GM15510 (cell line): Measurements from ENCODE around the gene TMC1.

Experiments
- POLR2A ChIP-seq: IDR thresholded peaks from 3 replicates; pipeline ENCODE4 v1.6.1; 2011; ENCODE audit warnings: borderline replicate concordance; ENCODE audit not compliant: insufficient read length; ENCODE audit errors: extremely low read depth

The TMC1 gene

GRCh38 chr9:72726947-72727346 lies 205.5 kb downstream of the TMC1 start:
- TF ChIP-seq POLR2A = no peak

DNA sequence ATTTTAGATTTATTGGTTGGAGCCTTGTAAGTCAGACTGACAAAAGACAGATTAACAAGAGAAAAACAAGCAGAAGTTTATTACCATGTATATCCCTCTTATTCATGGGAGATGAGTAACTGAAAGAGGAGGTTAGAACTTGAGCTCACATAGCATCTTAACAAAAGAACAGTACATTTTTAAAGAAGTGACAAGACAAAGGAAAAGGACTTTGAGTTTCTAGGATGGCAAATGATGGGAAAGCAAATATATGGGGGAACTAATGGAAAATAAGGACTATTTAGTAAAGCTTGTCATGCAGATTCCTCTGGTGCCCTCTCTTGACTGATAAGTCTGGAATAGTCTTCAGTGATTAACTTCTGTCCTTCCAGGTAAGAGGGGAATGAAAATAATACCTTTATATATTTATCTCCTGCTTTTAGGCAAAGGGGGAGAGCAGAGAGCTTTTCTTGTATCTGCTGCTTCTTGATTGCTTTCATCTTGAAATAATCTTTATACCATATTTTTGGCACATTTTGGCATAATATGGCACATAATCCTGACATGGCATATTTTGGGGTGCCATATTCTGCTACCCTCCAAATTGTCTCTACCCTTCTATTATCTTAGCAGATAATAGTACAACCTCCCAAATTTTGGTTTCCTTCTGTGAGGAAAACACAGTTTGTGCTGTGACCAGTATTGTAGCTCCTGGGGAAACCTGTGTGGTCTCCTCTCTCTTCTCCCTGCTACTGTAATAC lies 206.8 kb downstream of the TMC1 start:
- TF ChIP-seq POLR2A = no peak

- no peak for TF ChIP-seq POLR2A
Measured at GRCh38 chr9:72733895-72734294, 212.5 kb downstream of the TMC1 start.

DNA sequence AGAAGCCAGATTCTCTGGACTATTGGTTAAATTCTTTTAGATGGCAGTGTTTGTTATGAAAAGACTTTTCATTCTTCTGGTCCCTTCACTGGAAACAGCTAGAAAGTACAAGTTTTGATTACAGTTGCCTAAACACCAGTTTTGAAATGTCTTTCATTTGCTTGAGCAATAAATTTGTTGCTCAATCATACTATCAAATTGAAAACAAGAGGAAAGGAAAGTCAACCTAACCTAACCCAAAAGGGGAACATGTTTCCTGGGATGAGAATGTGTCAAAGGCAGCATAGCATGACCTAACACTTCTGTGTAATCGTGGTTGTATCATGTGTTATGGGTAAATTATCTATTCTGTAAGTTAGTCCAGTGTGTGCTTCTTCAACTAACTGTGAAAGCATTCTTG lies 213.2 kb downstream of the TMC1 start:
- no peak for TF ChIP-seq POLR2A

GRCh38 chr9:72743836-72744235 lies 222.4 kb downstream of the TMC1 start:
- no peak for TF ChIP-seq POLR2A

DNA sequence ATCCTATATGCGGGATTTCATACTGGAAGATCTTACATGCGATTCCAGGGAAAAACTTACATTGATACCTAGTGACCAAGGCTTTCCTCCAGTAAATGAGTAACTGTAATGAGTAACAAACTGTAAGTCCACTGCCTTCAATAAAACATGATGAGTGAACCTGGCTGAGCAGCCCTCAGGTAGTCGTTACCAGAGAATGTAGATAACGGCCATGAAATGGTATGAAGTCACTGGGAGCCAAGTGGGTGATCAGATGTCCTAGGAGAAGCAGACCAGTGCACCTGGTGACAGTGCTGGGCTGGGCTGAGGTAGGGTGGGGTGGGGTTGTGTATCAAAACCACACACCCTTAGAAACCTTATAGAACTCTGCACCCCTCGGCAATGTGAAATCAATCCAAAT lies 227.9 kb downstream of the TMC1 start:
- no peak for TF ChIP-seq POLR2A

DNA sequence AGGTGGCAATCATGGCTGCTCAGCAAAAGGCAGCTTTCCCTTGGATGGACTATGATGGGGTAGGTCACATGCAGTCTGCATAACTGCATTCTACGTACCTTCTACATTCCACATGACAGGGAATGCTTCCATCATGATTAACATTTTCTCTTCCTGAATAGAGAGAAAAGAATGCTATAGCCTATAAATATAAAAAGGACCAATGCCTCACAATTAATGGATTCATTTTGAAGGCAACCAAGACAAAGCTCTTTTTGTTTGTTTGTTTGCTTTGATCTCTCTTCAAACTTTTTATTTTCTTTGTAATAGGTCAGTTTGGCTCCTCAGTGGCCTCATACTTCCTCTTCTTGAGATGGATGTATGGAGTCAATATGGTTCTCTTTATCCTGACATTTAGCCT lies 230.1 kb downstream of the TMC1 start:
- TF ChIP-seq POLR2A = no peak

DNA sequence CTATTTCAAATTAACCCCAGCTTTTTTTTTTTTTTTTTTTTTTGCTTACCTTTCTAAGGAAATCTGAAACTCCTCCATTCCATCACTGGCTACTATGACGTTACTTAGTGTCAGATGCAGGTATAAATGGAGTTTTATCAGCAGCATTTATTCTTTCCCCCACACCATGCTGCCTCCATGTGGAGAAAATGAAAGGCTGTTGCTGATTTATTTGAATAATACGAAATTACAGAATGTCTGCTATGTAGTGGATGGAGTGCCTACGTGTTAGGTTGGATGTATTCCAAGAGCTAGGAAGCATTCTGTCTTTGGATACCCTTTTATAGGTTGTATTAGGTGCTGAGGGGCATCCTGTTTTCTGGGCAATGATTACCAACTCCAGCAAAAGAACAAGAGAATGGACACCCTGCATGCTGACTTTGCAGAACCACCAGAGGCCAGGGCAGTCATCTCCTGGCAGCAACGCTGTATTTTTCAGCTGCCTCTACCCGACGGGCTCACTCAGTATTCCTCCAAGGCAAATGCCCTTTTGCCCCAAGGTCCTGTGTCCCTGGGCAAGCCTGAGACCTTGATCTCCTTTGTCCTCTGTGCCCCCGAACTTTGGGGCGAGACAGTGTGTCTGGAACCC lies 232.0 kb downstream of the TMC1 start:
- no peak for TF ChIP-seq POLR2A

DNA sequence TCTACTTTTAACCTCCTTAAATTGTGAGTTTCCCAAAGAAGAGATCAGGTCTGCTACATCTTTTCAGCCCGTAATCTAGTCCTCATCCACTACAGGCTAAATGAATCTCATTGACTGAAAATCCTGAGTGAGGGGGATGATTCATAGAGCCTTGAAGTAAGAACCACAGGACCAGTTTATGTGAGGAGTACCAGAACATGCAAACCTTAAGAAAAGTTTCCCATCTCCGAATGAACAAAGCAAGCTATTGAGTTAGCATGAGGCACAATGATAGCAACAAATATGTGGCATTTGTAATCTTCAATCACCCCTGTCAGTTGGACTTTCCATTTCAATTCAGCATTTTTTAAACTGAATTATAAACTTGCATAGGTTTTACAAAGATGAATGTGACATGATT lies 234.4 kb downstream of the TMC1 start:
- TF ChIP-seq POLR2A = no peak

- no peak for TF ChIP-seq POLR2A
Measured at GRCh38 chr9:72758944-72759343, 237.5 kb downstream of the TMC1 start.

- TF ChIP-seq POLR2A = no peak
Measured at GRCh38 chr9:72763022-72763421, 241.6 kb downstream of the TMC1 start.

DNA sequence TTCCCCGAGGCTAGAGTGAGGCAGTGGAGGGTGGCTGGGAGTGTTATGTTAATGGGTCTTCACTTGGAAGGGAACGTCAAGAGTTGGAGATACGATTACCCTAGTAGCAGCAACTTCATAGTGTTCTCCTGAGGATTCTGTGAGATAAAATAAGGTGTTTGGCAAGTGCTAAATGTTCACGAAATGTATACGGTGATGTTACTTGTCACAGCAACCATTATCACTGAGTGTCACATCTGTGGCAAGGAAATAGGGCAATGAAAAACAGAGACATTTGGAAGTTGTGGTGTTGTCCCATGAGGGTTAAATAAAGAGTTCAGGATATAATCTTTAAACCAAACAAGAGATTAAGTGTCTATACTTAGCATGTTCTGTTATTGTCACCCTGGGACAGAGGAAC lies 248.1 kb downstream of the TMC1 start:
- no peak for TF ChIP-seq POLR2A

GRCh38 chr9:72772661-72773060 lies 251.3 kb downstream of the TMC1 start:
- TF ChIP-seq POLR2A = no peak

- TF ChIP-seq POLR2A = no peak
Measured at GRCh38 chr9:72773570-72773969, 252.2 kb downstream of the TMC1 start.

DNA sequence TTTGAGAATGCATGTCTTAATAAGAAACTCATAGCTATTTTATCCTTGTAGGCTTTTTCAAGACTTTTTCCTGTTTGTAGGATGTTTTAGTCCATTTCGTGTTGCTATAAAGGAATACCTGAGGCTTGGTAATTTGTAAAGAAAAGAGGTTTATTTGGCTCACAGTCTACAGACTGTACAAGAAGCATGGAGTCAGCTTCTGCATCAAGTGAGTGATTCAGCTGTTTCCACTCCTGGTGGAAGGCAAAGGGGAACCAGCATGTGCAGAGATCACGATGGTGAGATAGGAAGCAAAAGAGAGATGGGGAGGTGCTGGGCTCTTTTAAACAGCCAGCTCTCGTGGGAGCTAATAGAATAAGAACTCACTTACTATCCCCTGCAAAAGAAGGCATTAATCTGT lies 254.2 kb downstream of the TMC1 start:
- no peak for TF ChIP-seq POLR2A

DNA sequence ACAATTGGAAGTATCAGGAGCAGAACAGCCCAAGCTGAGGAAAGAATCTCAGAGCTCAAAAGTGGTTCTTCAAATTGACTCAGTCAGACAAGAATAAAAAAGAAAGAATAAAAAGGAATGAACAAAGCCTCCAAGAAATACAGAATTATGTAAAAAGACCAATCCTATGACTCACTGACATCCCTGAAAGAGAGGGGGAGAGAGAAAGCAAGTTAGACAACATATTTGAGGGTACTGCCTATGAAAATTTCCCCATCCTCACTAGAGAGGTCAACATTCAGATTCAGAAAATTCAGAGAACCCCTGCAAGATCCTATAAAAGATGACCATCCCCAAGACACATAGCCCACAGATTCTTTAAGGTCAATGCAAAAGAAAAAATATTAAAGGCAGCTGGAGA lies 258.2 kb downstream of the TMC1 start:
- no peak for TF ChIP-seq POLR2A
